Gastrocnemius medialis (tissue), 4 donors: ENCODE measurements around the gene TMEM126A. TPM values are rescaled to one million over a fixed set of nuclear protein-coding genes. Genes with fewer than 3 reads are reported as not detected.

Source experiments
- ATAC-seq, 2 donors: fragments of 150-250 bp; one replicate each; pipeline ENCODE4 v1.9.1; 2016
- DNase-seq, 2 donors: peaks; one replicate each; pipeline ENCODE4 v3.0.0-alpha.2; 2019
- H3K27ac ChIP-seq, 4 donors: fragments of 200-600 bp; sonication (generic); 1 replicate in 1 of 4; 2 replicates in 3 of 4; pipeline ENCODE4 v1.5.1; 2016 to 2018; ENCODE audit warnings: mild to moderate bottlenecking in 2 of 4, moderate library complexity in 1 of 4
- H3K27me3 ChIP-seq, 3 donors: fragments of 200-600 bp; sonication (generic) in 2 of 3; 1 replicate in 1 of 3; 2 replicates in 2 of 3; pipeline versions ENCODE4 v1.5.1 to v1.6.0; 2016 to 2019; ENCODE audit warnings: mild to moderate bottlenecking in 1 of 3, moderate library complexity in 1 of 3
- H3K36me3 ChIP-seq, 2 donors: fragments of 200-600 bp; sonication (generic) in 1 of 2; one replicate each; pipeline ENCODE4 v1.5.1; 2017 to 2018
- H3K4me1 ChIP-seq, 2 donors: fragments of 200-600 bp; sonication (generic) in 1 of 2; one replicate each; pipeline ENCODE4 v1.5.1; 2016 to 2017; ENCODE audit warnings: mild to moderate bottlenecking in 2 of 2
- H3K4me3 ChIP-seq, 4 donors: fragments of 200-600 bp; sonication (generic) in 3 of 4; 1 replicate in 1 of 4; 2 replicates in 3 of 4; pipeline ENCODE4 v1.5.1; 2016 to 2019; ENCODE audit warnings: mild to moderate bottlenecking in 2 of 4
- H3K9me3 ChIP-seq, 3 donors: fragments of 200-600 bp; sonication (generic) in 2 of 3; 1 replicate in 1 of 3; 2 replicates in 2 of 3; pipeline ENCODE4 v1.5.1; 2016 to 2019
- CTCF ChIP-seq, 5 experiments: fragments of 450-650 bp in 3 of 5; fragments of 200-600 bp in 2 of 5; sonication (generic) in 2 of 5; IDR thresholded peaks in 4 of 5; conservative IDR thresholded peaks in 1 of 5; 1 replicate in 4 of 5; 2 replicates in 1 of 5; pipeline ENCODE4 v1.5.1; 2016 to 2019; ENCODE audit warnings: antibody characterized with exemption in 5 of 5, mild to moderate bottlenecking in 3 of 5, moderate library complexity in 3 of 5
- POLR2A ChIP-seq, 2 donors: fragments of 450-650 bp; IDR thresholded peaks; one replicate each; pipeline ENCODE4 v1.6.1; 2017; ENCODE audit warnings: antibody characterized with exemption in 2 of 2, mild to moderate bottlenecking in 2 of 2, moderate library complexity in 2 of 2
- in situ Hi-C, 4 donors: fragments of 200-750 bp; cut with MboI; loops; one replicate each; pipeline versions ENCODE4 v1.15.0 to v1.8.0; 2017; ENCODE audit warnings: low sequenced_read_pairs in 4 of 4
- intact Hi-C: fragments of 100-400 bp; cut with DNase I; formaldehyde crosslinking; loops from one replicate; pipeline ENCODE4 v1.15.1; 2023; ENCODE audit warnings: low total_unique reads
- total RNA-seq, 4 donors: library from RNA; depleted of rRNA; stranded (reverse); fragments of >200 nt; gene quantifications; one replicate each; pipeline versions ENCODE4 v1.1.0 to v1.2.3, GENCODE V29; 2016

The TMEM126A gene
- total RNA-seq, 4 donors from 2014 or later, result 23.9 to 46.8 (median 35.3) TPM

GRCh38 chr11:85672105-85672902, 24.5 kb downstream of the TMEM126A start:
- Histone ChIP-seq H3K36me3 (no peaks in the 10 kb centered on the region), H3K4me1 (no peaks in the 10 kb centered on the region), H3K27me3 (no peaks in the 10 kb centered on the region), H3K4me3 (no peak overlapping the region), H3K27ac (no peak overlapping the region), H3K9me3 (no peaks in the 10 kb centered on the region)
- no peak for DNase-seq
- intact Hi-C loops, result no loop called here
- no peak for TF ChIP-seq CTCF (IDR thresholded peaks at IDR 0.05 in 4 of 5, conservative IDR thresholded peaks at IDR 0.05 in 1 of 5)
- TF ChIP-seq POLR2A (IDR thresholded peaks at IDR 0.05), result no peak
- ATAC-seq, result no peak
- in situ Hi-C loops, result loop anchor here in 1 of 4 donors (25.0 kb wide), 1 partner anchor 365 kb away; no protein-coding TSS in a partner anchor

- in situ Hi-C loops (loop anchor here in 1 of 4 donors (25.0 kb wide), 1 partner anchor 364 kb away; no protein-coding TSS in a partner anchor), intact Hi-C loops (no loop called here)
- Histone ChIP-seq H3K9me3 (no peaks in the 10 kb centered on the region), H3K27ac (no peak overlapping the region), H3K4me1 (no peaks in the 10 kb centered on the region), H3K36me3 (no peaks in the 10 kb centered on the region), H3K27me3 (no peaks in the 10 kb centered on the region), H3K4me3 (no peak overlapping the region)
- ATAC-seq (no peak), DNase-seq (no peak)
- TF ChIP-seq CTCF (IDR thresholded peaks at IDR 0.05 in 4 of 5, conservative IDR thresholded peaks at IDR 0.05 in 1 of 5) (no peak), POLR2A (IDR thresholded peaks at IDR 0.05) (no peak)
Measured at GRCh38 chr11:85673393-85673792, 25.6 kb downstream of the TMEM126A start.

- DNase-seq, result no peak
- Histone ChIP-seq H3K9me3 (no peaks in the 10 kb centered on the region), H3K27me3 (no peaks in the 10 kb centered on the region), H3K4me1 (no peaks in the 10 kb centered on the region), H3K36me3 (no peaks in the 10 kb centered on the region), H3K27ac (no peak overlapping the region), H3K4me3 (no peak overlapping the region)
- ATAC-seq, result no peak
- in situ Hi-C loops, result no loop called here
- no peak for TF ChIP-seq POLR2A (IDR thresholded peaks at IDR 0.05)
- no peak for TF ChIP-seq CTCF (IDR thresholded peaks at IDR 0.05 in 4 of 5, conservative IDR thresholded peaks at IDR 0.05 in 1 of 5)
- intact Hi-C loops, result no loop called here
Measured at GRCh38 chr11:85679576-85679975, 31.8 kb downstream of the TMEM126A start.

- Histone ChIP-seq H3K4me1 (peaks cover 10% of the 10 kb centered on the region in 2 donors), H3K27ac (no peak overlapping the region), H3K36me3 (no peaks in the 10 kb centered on the region), H3K27me3 (no peaks in the 10 kb centered on the region), H3K9me3 (no peaks in the 10 kb centered on the region), H3K4me3 (no peak overlapping the region)
- intact Hi-C loops (no loop called here), in situ Hi-C loops (no loop called here)
- TF ChIP-seq POLR2A (IDR thresholded peaks at IDR 0.05), result no peak
- no peak for TF ChIP-seq CTCF (IDR thresholded peaks at IDR 0.05 in 4 of 5, conservative IDR thresholded peaks at IDR 0.05 in 1 of 5)
- ATAC-seq (no peak), DNase-seq (no peak)
Measured at GRCh38 chr11:85680897-85681296, 33.1 kb downstream of the TMEM126A start.
